ENCODE results near the gene CYP27C1.

The CYP27C1 gene

GRCh38 chr2:127191331-127192219 lies 28.5 kb downstream of the CYP27C1 start:
- DNase-seq: no peak

GRCh38 chr2:127188797-127189196 lies 31.3 kb downstream of the CYP27C1 start:
- no peak for DNase-seq

DNA sequence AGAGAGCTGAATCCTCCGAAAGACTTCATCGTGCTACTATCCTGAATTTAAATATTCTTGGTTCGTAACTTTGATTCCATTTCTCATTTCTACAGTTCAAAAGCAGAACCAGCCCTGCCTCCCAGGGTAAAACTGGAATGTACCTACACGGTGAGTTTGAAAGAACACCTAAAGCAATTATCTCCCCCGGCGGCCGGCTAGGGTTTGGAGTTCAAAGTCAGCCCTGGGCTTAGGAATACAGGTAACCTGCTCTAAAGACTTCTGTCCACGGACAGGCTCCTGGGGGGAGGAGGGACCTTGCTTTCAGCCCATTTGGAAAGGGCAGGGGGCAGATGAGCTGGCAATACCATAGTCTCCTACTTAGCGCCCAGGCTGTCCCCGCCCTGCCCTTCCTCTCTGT lies 32.3 kb downstream of the CYP27C1 start:
- no peak for DNase-seq

DNA sequence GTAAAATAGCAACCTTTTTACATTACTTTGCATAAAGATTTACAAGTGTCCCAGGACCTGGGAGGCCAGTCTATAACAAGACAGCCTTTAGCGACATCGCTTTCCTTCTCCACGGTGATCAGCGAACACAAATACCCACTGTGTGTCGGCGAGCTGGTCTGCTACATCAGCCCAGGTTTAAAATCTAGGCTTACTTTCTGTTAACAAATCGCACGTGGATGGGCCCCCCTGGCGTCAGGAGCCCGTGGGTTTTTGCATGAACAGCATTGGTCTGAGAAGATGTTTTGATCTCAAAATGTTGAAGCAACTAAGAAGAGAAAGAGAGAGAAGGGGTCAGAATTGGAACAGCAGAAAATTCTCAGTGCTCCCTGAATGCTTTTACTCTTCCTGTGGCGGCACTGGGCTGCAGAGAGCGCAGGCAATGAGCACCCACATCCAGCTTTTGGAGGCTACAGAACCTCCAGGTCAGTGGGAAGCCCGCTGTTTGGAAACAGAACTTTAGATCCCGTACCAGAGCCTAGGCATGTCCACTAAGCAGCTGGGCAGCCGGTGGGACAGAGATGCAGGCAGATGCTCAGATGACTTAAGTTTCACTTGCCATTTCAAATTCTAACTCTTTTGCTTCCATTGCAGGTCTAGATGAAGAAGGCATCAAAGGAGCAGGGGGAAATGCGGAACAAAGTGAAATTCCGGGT lies 32.9 kb downstream of the CYP27C1 start:
- no peak for DNase-seq

- no peak for DNase-seq
These were observed 34.4 kb downstream of the CYP27C1 start for GRCh38 chr2:127185705-127186104.

DNA sequence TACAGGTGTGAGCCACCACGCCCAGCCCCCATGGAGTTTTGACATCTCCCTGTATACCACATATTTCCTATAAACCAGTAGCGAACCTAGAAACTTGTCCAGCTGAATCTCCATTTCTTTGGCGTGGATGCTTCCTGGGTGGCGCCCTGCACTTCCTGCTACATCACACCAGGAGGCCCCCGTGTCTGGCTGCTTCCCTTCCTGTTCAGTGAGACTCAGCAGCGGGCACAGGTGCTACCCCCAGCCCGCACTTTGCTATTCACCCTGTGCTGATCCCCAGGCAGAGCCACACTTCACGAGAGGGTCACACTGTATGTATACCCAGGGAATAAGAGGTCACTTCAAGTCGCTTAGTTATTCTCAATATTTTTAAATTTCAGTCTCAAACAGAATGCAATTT lies 35.0 kb downstream of the CYP27C1 start:
- no peak for DNase-seq

DNA sequence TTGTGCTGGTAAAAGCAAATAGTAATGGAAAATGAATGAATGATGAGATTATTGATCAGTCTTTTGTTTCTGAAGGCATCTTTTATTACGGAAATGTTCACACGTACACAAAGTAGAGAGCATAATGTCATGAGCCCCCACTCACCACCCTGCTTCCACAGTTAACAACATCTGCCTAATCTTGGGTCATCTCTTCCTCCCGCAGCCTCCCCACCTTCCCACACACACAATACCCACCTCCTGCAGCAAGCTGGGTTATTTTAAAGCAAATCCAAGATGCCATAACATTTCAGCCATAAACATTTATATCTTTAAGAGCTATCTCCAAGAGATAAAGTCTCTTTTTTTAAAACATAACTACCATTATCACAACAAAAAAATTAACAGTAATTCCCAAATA lies 36.3 kb downstream of the CYP27C1 start:
- no peak for DNase-seq

- DNase-seq: no peak
These were observed 37.3 kb downstream of the CYP27C1 start for GRCh38 chr2:127182626-127183458.

DNA sequence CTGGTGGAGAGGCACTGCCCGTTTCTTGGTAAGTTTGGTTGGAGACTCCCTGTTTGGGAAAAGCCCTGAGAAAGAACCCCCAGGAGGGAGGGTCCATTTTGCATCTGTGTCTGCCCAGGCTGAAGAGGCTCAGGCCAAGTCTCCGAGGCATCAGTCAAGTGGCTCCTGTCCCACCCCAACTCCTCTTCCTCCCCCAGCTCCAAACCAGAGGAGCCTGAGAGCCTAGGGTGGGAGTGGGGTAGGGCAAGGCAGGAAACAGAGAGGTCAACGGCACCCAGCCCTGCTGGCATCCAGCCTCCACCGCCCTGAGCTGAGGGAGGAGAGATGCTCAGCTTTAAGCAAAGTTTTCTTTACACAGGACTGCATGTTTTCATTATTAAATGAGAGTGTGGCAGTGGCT lies 38.2 kb downstream of the CYP27C1 start:
- DNase-seq: no peak

DNA sequence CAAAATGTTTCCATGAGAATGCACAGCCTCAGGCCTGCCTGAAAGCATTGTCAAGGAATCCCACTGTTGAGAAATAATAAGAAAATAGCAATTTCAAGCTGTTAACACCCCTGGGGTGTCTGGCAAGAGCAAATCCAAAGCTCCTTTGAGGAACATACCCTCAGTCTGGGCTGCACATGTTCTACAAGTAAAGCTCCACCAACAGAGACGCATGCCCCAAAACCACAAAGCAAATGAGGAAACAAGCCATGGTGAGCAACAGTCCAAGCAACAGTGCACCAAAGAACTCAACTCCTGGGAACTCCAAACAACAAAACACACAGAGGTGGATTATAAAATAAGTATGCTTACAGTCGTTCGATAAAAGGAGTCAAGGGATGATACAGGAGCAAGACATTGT lies 40.3 kb downstream of the CYP27C1 start:
- DNase-seq: no peak

GRCh38 chr2:127177617-127178263 lies 42.4 kb downstream of the CYP27C1 start:
- DNase-seq: no peak

- no peak for DNase-seq
These were observed 43.5 kb downstream of the CYP27C1 start for GRCh38 chr2:127176371-127177311.

DNA sequence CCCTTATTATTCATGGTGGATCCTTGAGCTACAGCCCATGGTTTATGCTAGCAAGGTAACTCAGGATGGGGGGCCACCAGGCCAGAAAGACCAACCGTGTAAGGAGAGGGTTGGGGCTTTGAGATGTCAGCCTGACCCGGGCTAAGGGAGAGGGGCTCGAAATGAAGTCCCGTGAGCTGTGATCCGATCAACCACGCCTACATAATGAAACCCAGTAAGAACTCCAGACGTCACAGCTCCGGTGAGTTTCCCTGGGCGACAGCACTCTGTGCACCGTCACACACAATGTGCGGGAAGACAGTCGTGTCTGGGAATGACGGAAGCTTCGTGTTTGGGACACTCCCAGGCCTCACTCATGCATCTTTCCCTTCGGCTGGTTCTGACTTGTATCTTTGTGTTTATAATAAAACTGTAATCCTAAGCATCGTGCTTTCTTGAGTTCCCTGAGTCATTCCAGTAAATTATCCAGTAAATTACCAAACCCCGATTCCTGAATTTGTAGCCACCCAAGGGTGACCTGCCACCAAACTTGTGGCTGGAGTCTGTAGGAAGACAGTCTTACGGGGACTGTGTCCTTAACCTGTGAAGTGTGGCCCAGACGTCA lies 44.2 kb downstream of the CYP27C1 start:
- no peak for DNase-seq

- DNase-seq: no peak
These were observed 44.9 kb downstream of the CYP27C1 start for GRCh38 chr2:127175041-127175721.

DNA sequence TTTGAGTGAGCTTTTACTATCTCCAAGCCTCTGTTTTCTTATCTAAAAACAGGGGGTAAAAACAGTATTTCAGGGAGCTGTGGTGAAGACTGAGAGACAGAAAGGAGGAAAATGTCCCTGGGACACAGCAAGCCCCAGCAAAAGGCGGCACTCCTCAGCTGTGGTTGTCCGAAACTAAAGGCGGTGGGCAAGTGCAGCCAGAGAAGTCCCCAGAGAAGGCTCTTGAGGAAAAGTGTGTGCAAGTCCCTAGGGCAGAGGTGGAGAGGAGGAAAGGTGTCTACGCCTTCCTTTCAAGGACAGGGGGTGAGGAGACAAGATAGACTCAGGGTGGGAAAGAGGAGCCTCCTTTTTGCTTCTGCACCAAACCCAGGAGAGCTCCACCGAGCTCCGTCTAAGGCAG lies 45.5 kb downstream of the CYP27C1 start:
- no peak for DNase-seq

GRCh38 chr2:127174136-127174535 lies 46.0 kb downstream of the CYP27C1 start:
- DNase-seq: no peak

- DNase-seq: no peak
These were observed 47.0 kb downstream of the CYP27C1 start for GRCh38 chr2:127173057-127173456.

- DNase-seq: no peak
These were observed 47.8 kb downstream of the CYP27C1 start for GRCh38 chr2:127172306-127172705.

DNA sequence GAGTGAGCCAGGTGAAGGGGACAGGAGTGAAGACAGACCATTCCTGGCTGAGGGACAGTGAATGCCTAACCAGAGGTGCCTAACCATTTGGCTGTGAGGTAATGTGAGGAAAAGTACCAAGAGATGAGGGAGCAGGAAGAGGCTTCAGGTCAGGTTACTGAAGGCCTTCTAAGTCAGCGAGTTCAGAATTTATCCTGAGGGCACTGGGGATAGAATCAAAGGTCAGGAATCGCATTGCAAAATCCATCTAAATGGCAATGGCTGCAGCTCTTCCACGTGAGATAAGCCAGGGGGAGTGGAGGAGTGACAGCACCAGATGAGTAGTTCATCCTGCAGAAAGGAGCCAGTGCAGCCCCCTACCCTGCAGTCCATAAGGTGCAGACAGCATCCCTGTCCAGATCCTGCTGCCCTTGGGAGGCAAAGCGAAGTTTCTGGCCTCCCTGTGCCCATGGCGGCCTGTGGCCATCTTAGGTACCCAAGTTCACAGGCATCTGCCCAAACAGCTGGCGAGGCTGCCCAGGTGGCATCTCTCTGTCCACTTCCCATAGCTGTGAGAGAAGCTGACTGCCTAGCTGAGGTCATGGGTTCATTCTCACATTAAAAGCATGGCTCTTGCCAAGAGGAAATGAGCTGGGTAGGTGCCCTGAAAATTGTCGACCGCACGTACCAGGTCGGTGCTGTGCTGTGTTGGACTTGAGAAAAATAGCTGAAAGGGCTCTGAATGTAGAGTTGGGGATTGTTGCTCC lies 49.5 kb downstream of the CYP27C1 start:
- no peak for DNase-seq

GRCh38 chr2:127170021-127170420 lies 50.1 kb downstream of the CYP27C1 start:
- DNase-seq: no peak

Measured in stimulated activated CD4-positive, alpha-beta T cell treated with anti-CD3 and anti-CD28 coated beads, Interleukin-4, amount 100 ng/mL, for 4 hours (primary cell).